ENCODE data around the gene LPCAT1. TPM values are rescaled to one million over a fixed set of nuclear protein-coding genes. Genes with fewer than 3 reads are reported as not detected.

The LPCAT1 gene
- total and polyA plus RNA-seq, 2 of the 13 experiments (the other 11 are each of a cell fraction or from before 2014, with no cell fraction given): 29.8 to 90.6 TPM

DNA sequence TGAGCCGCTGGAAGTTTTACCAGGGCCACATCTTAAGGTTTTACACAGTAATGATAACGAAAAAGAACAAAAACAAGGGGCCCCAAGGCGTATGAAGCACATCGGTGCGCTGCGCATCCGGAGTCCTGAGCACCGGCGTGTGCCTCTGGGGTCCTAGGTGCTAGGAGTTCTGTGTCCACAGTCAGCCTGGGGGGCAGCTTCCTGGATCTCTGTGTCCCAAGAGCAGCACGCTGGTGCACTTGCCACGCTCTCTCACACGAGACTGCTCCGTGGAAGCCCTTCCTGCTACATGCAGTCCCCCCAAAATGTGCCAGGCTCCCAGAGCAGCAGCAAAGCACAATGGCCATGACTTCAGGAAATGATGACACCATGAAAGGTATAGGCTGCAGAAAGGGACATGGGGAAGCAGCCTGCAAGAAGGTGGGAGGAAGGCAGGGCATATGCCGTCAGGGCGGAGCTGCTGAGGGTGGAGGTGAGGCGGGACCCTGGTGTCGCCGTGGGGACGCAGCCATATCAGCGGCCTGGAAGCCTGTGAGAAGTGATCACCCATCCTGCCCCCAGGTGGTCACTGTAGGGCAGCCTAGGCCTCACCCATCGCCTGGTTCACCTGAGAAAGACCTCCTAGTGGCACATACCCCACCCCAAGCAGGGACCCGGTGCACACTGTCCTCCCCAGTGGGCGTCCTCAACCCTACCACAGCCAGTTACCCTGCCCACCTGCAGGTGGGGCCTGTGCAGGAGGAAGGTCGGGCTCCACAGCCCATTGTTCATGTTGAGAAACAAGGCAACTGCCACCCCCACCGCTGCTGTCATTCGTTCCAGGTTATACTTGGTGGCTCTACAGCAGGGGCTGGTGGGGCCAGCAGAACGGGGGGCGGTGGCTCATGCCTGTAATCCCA lies 54.9 kb downstream of the LPCAT1 start (continued):
- TF ChIP-seq POLR2G (IDR thresholded peaks at IDR 0.05; ENCODE audit: low read depth, low read length) (0 out of 2 replicates have a peak, but pooled peaks have one; percentile 44), RBM22 (optimal IDR thresholded peaks at IDR 0.05; ENCODE audit: low read length) (peak; percentile 59), NR2F6 (IDR thresholded peaks at IDR 0.05) (no peak), NR2F6 (CRISPR knock-in tag; IDR thresholded peaks at IDR 0.05) (no peak)
- TF ChIP-seq, protein P1, sequence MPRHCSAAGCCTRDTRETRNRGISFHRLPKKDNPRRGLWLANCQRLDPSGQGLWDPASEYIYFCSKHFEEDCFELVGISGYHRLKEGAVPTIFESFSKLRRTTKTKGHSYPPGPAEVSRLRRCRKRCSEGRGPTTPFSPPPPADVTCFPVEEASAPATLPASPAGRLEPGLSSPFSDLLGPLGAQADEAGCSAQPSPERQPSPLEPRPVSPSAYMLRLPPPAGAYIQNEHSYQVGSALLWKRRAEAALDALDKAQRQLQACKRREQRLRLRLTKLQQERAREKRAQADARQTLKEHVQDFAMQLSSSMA (CRISPR knock-in tag; IDR thresholded peaks at IDR 0.05): no peak

DNA sequence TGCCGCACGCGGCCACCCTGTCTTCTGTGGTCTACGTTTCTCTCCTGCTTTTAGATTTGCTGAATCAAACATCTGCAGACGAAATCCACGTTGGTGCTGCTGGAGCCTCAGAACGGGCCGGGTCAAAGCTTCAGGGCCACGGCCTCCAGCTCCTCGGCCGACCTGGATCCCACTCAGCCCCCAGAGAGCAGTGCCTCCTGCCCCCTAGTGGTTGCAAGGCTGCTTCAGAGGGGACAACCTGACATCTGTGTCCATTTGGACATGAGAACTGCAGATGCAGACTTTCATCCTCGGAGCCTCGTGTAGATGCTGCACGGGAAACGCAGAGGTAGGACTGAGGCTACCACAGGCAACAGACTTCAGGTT lies 55.5 kb downstream of the LPCAT1 start:
- FAIRE-seq (no peak), ATAC-seq (peak; percentile 30), DNase-seq (ENCODE audit: low spot score) (peak; percentile 27)
- H3K36me3 ChIP-seq (replicated peaks in 1 of 2; ENCODE audit: control insufficient read depth in 1 of 2, insufficient read depth in 2 of 2, low read length in 2 of 2): peaks cover 18 to 31% of the 10 kb centered on the region in 2 experiments; a peak in 4 of 5 replicates
- BruUV-seq (replicated peaks): no TSS peak
- 90% methylated on average over 15 of the region's 15 CpGs for WGBS (ENCODE audit: low lambda C conversion rate)
- no peaks in the 10 kb centered on the region for H3K9me3 ChIP-seq (ENCODE audit: low read length)
- H3K4me1 ChIP-seq (ENCODE audit: insufficient read depth, low read length): peaks cover 29% of the 10 kb centered on the region
- H3K4me2 ChIP-seq (ENCODE audit: low read depth, low read length): no peak overlapping the region
- H3K79me2 ChIP-seq (ENCODE audit: insufficient read depth, low read length): no peaks in the 10 kb centered on the region
- H4K20me1 ChIP-seq (ENCODE audit: insufficient read depth, low read length): peaks cover 8% of the 10 kb centered on the region; the same call in 1 of the 2 replicates
- no peak overlapping the region for H3K4me3 ChIP-seq (replicated peaks in 1 of 3; ENCODE audit: insufficient read depth in 1 of 3, low read depth in 2 of 3, low read length in 3 of 3)
- no peak overlapping the region for H3K27ac ChIP-seq (ENCODE audit: extremely low read length, insufficient read depth, low read length)
- POLR2A ChIA-PET: no interaction called here
- in situ Hi-C loops (cut with HindIII; ENCODE audit: extremely low pct_ligation_motif_present, low pct_unique_long_range_greater_than_20kb) (no loop called here), intact Hi-C loops (cut with micrococcal nuclease; ENCODE audit: unreplicated experiment) (no loop called here)
- H3K9ac ChIP-seq (ENCODE audit: insufficient read depth, low read depth, low read length): no peak overlapping the region
- H2AFZ ChIP-seq (ENCODE audit: low read length): no peak overlapping the region
- no peaks in the 10 kb centered on the region for H3K27me3 ChIP-seq (ENCODE audit: control insufficient read depth in 1 of 2, insufficient read depth in 2 of 2, low read length in 2 of 2)
- CTCF ChIA-PET (ENCODE audit: low intra/inter-chr PET ratio, low total read pairs): no interaction called here
- TF ChIP-seq, protein P2, sequence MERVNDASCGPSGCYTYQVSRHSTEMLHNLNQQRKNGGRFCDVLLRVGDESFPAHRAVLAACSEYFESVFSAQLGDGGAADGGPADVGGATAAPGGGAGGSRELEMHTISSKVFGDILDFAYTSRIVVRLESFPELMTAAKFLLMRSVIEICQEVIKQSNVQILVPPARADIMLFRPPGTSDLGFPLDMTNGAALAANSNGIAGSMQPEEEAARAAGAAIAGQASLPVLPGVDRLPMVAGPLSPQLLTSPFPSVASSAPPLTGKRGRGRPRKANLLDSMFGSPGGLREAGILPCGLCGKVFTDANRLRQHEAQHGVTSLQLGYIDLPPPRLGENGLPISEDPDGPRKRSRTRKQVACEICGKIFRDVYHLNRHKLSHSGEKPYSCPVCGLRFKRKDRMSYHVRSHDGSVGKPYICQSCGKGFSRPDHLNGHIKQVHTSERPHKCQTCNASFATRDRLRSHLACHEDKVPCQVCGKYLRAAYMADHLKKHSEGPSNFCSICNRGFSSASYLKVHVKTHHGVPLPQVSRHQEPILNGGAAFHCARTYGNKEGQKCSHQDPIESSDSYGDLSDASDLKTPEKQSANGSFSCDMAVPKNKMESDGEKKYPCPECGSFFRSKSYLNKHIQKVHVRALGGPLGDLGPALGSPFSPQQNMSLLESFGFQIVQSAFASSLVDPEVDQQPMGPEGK (CRISPR knock-in tag; IDR thresholded peaks at IDR 0.05): 0 out of 2 replicates have a peak, but pooled peaks have one; percentile 13
- no peak for TF ChIP-seq ZBTB1 (CRISPR knock-in tag; IDR thresholded peaks at IDR 0.05; ENCODE audit: borderline replicate concordance)
- TF ChIP-seq, protein P3, sequence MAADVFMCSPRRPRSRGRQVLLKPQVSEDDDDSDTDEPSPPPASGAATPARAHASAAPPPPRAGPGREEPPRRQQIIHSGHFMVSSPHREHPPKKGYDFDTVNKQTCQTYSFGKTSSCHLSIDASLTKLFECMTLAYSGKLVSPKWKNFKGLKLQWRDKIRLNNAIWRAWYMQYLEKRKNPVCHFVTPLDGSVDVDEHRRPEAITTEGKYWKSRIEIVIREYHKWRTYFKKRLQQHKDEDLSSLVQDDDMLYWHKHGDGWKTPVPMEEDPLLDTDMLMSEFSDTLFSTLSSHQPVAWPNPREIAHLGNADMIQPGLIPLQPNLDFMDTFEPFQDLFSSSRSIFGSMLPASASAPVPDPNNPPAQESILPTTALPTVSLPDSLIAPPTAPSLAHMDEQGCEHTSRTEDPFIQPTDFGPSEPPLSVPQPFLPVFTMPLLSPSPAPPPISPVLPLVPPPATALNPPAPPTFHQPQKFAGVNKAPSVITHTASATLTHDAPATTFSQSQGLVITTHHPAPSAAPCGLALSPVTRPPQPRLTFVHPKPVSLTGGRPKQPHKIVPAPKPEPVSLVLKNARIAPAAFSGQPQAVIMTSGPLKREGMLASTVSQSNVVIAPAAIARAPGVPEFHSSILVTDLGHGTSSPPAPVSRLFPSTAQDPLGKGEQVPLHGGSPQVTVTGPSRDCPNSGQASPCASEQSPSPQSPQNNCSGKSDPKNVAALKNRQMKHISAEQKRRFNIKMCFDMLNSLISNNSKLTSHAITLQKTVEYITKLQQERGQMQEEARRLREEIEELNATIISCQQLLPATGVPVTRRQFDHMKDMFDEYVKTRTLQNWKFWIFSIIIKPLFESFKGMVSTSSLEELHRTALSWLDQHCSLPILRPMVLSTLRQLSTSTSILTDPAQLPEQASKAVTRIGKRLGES (CRISPR knock-in tag; IDR thresholded peaks at IDR 0.05; ENCODE audit: borderline replicate concordance): no peak
- 0 out of 2 replicates have a peak, but pooled peaks have one; percentile 23 for TF ChIP-seq MEF2D (CRISPR knock-in tag; IDR thresholded peaks at IDR 0.05)
- TF ChIP-seq CHD2 (IDR thresholded peaks at IDR 0.05; ENCODE audit: low read depth, low read length): no peak
- TF ChIP-seq, protein P4, sequence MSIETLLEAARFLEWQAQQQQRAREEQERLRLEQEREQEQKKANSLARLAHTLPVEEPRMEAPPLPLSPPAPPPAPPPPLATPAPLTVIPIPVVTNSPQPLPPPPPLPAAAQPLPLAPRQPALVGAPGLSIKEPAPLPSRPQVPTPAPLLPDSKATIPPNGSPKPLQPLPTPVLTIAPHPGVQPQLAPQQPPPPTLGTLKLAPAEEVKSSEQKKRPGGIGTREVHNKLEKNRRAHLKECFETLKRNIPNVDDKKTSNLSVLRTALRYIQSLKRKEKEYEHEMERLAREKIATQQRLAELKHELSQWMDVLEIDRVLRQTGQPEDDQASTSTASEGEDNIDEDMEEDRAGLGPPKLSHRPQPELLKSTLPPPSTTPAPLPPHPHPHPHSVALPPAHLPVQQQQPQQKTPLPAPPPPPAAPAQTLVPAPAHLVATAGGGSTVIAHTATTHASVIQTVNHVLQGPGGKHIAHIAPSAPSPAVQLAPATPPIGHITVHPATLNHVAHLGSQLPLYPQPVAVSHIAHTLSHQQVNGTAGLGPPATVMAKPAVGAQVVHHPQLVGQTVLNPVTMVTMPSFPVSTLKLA (IDR thresholded peaks at IDR 0.05): no peak

All from HepG2 (cell line).